ENCODE data around the gene CYP27A1. TPM values are rescaled to one million over a fixed set of nuclear protein-coding genes. Genes with fewer than 3 reads are reported as not detected.
"Not testable (repeated sequence)": the region's sequence is repeated elsewhere in the genome, so short reads cannot be mapped to it uniquely, and the experiment has no call there.

CYP27A1 gene
- total and polyA plus RNA-seq, 4 donors, result 38.3 to 110 (median 77.1) TPM

- H3K4me3 ChIP-seq, result no peak overlapping the region
- WGBS, 2 donors, result 64 to 82% methylated on average over 6 of the region's 6 CpGs
- no peak for TF ChIP-seq CTCF (IDR thresholded peaks at IDR 0.05; ENCODE audit: control extremely low read depth, extremely low read depth)
- H3K4me1 ChIP-seq (ENCODE audit: control insufficient read depth in 5 of 5, insufficient read depth in 5 of 5, low read length in 5 of 5), result peaks cover 0 to 10% (median 0%) of the 10 kb centered on the region in 5 donors
- no peak overlapping the region for H3K27ac ChIP-seq (ENCODE audit: low read depth in 1 of 2, low read length in 1 of 2)
- no peaks in the 10 kb centered on the region for H3K27me3 ChIP-seq (ENCODE audit: control insufficient read depth in 3 of 3, insufficient read depth in 3 of 3, low read length in 2 of 3)
- ATAC-seq (ENCODE audit: insufficient read depth, low FRiP score) (no peak), DNase-seq (peak in 1 of 3 donors; percentile 32)
- H3K36me3 ChIP-seq (ENCODE audit: control insufficient read depth in 4 of 4, insufficient read depth in 4 of 4, low read length in 4 of 4), result peaks cover 16 to 31% (median 22%) of the 10 kb centered on the region in 4 donors
- H3K9me3 ChIP-seq (ENCODE audit: control insufficient read depth in 4 of 4, insufficient read depth in 3 of 4, low read length in 3 of 4), result no peaks in the 10 kb centered on the region
- no peak overlapping the region for H3K9ac ChIP-seq (ENCODE audit: insufficient read depth in 1 of 2, low read length in 2 of 2)
These were observed 25.2 kb upstream of the CYP27A1 start for GRCh38 chr2:218756599-218757377.

- TF ChIP-seq CTCF (IDR thresholded peaks at IDR 0.05; ENCODE audit: control extremely low read depth, extremely low read depth), result no peak
- Histone ChIP-seq H3K9me3 (ENCODE audit: control insufficient read depth in 4 of 4, insufficient read depth in 3 of 4, low read length in 3 of 4) (no peaks in the 10 kb centered on the region), H3K9ac (ENCODE audit: insufficient read depth in 1 of 2, low read length in 2 of 2) (no peak overlapping the region), H3K27me3 (ENCODE audit: control insufficient read depth in 3 of 3, insufficient read depth in 3 of 3, low read length in 2 of 3) (no peaks in the 10 kb centered on the region), H3K36me3 (ENCODE audit: control insufficient read depth in 4 of 4, insufficient read depth in 4 of 4, low read length in 4 of 4) (peaks cover 0 to 2% (median 0%) of the 10 kb centered on the region in 4 donors), H3K27ac (ENCODE audit: low read depth in 1 of 2, low read length in 1 of 2) (no peak overlapping the region), H3K4me1 (ENCODE audit: control insufficient read depth in 5 of 5, insufficient read depth in 5 of 5, low read length in 5 of 5) (peaks cover 0 to 10% (median 0%) of the 10 kb centered on the region in 5 donors), H3K4me3 (no peak overlapping the region)
- 86 to 89% methylated on average over 2 of the region's 2 CpGs for WGBS, 2 donors
- DNase-seq, result no peak
- no peak for ATAC-seq (ENCODE audit: insufficient read depth, low FRiP score)
These were observed 20.2 kb upstream of the CYP27A1 start for GRCh38 chr2:218761795-218762194.

GRCh38 chr2:218772759-218773158 lies 9.2 kb upstream of the CYP27A1 start:
- not testable (repeated sequence) for ATAC-seq (ENCODE audit: insufficient read depth, low FRiP score); H3K27ac ChIP-seq (ENCODE audit: low read depth in 1 of 2, low read length in 1 of 2); H3K27me3 ChIP-seq (ENCODE audit: control insufficient read depth in 3 of 3, insufficient read depth in 3 of 3, low read length in 2 of 3); H3K9ac ChIP-seq (ENCODE audit: insufficient read depth in 1 of 2, low read length in 2 of 2); H3K4me3 ChIP-seq; H3K4me1 ChIP-seq (ENCODE audit: control insufficient read depth in 5 of 5, insufficient read depth in 5 of 5, low read length in 5 of 5); DNase-seq; H3K36me3 ChIP-seq (ENCODE audit: control insufficient read depth in 4 of 4, insufficient read depth in 4 of 4, low read length in 4 of 4); H3K9me3 ChIP-seq (ENCODE audit: control insufficient read depth in 4 of 4, insufficient read depth in 3 of 4, low read length in 3 of 4)
- WGBS, 2 donors, result 89 to 95% methylated on average over 5 of the region's 5 CpGs

GRCh38 chr2:218773881-218774280 lies 8.1 kb upstream of the CYP27A1 start:
- no peak for DNase-seq
- H3K4me3 ChIP-seq, result no peak overlapping the region
- H3K36me3 ChIP-seq (ENCODE audit: control insufficient read depth in 4 of 4, insufficient read depth in 4 of 4, low read length in 4 of 4), result peaks cover 0 to 2% (median 0%) of the 10 kb centered on the region in 4 donors
- ATAC-seq (ENCODE audit: insufficient read depth, low FRiP score), result no peak
- H3K9me3 ChIP-seq (ENCODE audit: control insufficient read depth in 4 of 4, insufficient read depth in 3 of 4, low read length in 3 of 4), result peaks cover 0 to 2% (median 0%) of the 10 kb centered on the region in 4 donors
- no peak overlapping the region for H3K9ac ChIP-seq (ENCODE audit: insufficient read depth in 1 of 2, low read length in 2 of 2)
- H3K4me1 ChIP-seq (ENCODE audit: control insufficient read depth in 5 of 5, insufficient read depth in 5 of 5, low read length in 5 of 5), result no peaks in the 10 kb centered on the region
- no peak overlapping the region for H3K27ac ChIP-seq (ENCODE audit: low read depth in 1 of 2, low read length in 1 of 2)
- no peak for TF ChIP-seq CTCF (IDR thresholded peaks at IDR 0.05; ENCODE audit: control extremely low read depth, extremely low read depth)
- no peaks in the 10 kb centered on the region for H3K27me3 ChIP-seq (ENCODE audit: control insufficient read depth in 3 of 3, insufficient read depth in 3 of 3, low read length in 2 of 3)
- 94 to 99% methylated on average over 2 of the region's 2 CpGs for WGBS, 2 donors

Measured in lung (tissue), 12 donors.